SK-N-SH (cell line): ENCODE results near the gene NOTCH2.
"Not testable (repeated sequence)": the region's sequence is repeated elsewhere in the genome, so short reads cannot be mapped to it uniquely, and the experiment has no call there.

Experiments used
- CHD2 ChIP-seq: fragments of 150-350 bp; IDR thresholded peaks from 2 replicates; pipeline ENCODE4 v1.6.1; 2018; ENCODE audit warnings: low read length; ENCODE audit not compliant: partially characterized antibody
- ELF1 ChIP-seq: IDR thresholded peaks from 2 replicates; pipeline ENCODE4 v1.4.0; 2012
- EZH2phosphoT487 ChIP-seq: fragments of 200-600 bp; sonication (generic); IDR thresholded peaks from 2 replicates; pipeline ENCODE4 v1.6.1; 2017; ENCODE audit warnings: low read depth, mixed run types, mild to moderate bottlenecking, antibody characterized with exemption, moderate library complexity, borderline replicate concordance
- GABPA ChIP-seq: IDR thresholded peaks from 2 replicates; pipeline ENCODE4 v1.4.0; 2012; ENCODE audit warnings: low read depth, mild to moderate bottlenecking
- GATA2 ChIP-seq: sonication (generic); formaldehyde crosslinking; IDR thresholded peaks from 2 replicates; pipeline ENCODE4 v1.5.0; 2020; ENCODE audit warnings: mild to moderate bottlenecking, missing genetic modification reagents
- MXI1 ChIP-seq: IDR thresholded peaks from 2 replicates; pipeline ENCODE4 v1.6.1; 2012; ENCODE audit warnings: mild to moderate bottlenecking, low read depth, low read length, improper control_type of control experiment
- POLR2AphosphoS5 ChIP-seq: IDR thresholded peaks from 2 replicates; pipeline ENCODE4 v1.6.1; 2012; ENCODE audit warnings: low read depth, low read length
- RAD21 ChIP-seq: IDR thresholded peaks from 2 replicates; pipeline ENCODE4 v1.6.1; 2012; ENCODE audit warnings: mild to moderate bottlenecking, low read length
- SIN3A ChIP-seq: IDR thresholded peaks from 2 replicates; pipeline ENCODE4 v1.6.1; 2012; ENCODE audit warnings: low read depth, mild to moderate bottlenecking, low read length, moderate library complexity, borderline replicate concordance
- SMC3 ChIP-seq: IDR thresholded peaks from 2 replicates; pipeline ENCODE4 v1.6.1; 2012; ENCODE audit warnings: low read depth, low read length, improper control_type of control experiment
- TF ChIP-seq, protein P1 (sequence below): fragments of 200-600 bp; sonication (generic); IDR thresholded peaks from 2 replicates; pipeline ENCODE4 v1.6.1; 2017; ENCODE audit warnings: antibody characterized with exemption, mild to moderate bottlenecking, moderate library complexity
- TF ChIP-seq, protein P2 (sequence below): IDR thresholded peaks from 2 replicates; pipeline ENCODE4 v1.4.0; 2012; ENCODE audit warnings: low read depth, borderline replicate concordance
- TF ChIP-seq, protein P3 (sequence below): IDR thresholded peaks from 2 replicates; pipeline ENCODE4 v1.6.1; 2012; ENCODE audit warnings: mild to moderate bottlenecking, low read depth, low read length, moderate library complexity

DNA sequence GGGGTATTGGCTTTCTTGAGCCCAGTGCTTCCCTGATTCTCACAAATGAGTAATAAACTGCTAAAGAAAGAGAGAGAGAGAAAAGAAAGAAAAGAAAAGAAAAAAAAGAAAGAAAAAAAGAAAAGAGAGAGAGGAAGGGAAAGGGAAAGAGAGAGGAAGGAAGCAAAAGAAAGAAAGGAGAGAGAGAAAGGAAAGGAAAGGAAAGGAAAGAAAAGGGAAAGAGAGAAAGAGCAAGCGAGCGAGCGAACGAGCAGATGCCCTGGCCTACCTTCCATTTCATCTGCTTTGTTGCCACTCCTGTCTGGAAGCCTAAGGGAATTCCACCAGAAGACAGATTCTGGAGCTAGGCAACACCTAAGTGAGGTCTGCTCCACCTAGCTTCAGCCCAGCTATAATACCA lies 27.7 kb downstream of the NOTCH2 start:
- TF ChIP-seq, protein P1, sequence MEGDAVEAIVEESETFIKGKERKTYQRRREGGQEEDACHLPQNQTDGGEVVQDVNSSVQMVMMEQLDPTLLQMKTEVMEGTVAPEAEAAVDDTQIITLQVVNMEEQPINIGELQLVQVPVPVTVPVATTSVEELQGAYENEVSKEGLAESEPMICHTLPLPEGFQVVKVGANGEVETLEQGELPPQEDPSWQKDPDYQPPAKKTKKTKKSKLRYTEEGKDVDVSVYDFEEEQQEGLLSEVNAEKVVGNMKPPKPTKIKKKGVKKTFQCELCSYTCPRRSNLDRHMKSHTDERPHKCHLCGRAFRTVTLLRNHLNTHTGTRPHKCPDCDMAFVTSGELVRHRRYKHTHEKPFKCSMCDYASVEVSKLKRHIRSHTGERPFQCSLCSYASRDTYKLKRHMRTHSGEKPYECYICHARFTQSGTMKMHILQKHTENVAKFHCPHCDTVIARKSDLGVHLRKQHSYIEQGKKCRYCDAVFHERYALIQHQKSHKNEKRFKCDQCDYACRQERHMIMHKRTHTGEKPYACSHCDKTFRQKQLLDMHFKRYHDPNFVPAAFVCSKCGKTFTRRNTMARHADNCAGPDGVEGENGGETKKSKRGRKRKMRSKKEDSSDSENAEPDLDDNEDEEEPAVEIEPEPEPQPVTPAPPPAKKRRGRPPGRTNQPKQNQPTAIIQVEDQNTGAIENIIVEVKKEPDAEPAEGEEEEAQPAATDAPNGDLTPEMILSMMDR: not testable (repeated sequence)
- not testable (repeated sequence) for TF ChIP-seq MXI1; GATA2 (CRISPR knock-in tag); GABPA; RAD21; SIN3A; EZH2phosphoT487; POLR2AphosphoS5; SMC3; ELF1; CHD2
- TF ChIP-seq, protein P2, sequence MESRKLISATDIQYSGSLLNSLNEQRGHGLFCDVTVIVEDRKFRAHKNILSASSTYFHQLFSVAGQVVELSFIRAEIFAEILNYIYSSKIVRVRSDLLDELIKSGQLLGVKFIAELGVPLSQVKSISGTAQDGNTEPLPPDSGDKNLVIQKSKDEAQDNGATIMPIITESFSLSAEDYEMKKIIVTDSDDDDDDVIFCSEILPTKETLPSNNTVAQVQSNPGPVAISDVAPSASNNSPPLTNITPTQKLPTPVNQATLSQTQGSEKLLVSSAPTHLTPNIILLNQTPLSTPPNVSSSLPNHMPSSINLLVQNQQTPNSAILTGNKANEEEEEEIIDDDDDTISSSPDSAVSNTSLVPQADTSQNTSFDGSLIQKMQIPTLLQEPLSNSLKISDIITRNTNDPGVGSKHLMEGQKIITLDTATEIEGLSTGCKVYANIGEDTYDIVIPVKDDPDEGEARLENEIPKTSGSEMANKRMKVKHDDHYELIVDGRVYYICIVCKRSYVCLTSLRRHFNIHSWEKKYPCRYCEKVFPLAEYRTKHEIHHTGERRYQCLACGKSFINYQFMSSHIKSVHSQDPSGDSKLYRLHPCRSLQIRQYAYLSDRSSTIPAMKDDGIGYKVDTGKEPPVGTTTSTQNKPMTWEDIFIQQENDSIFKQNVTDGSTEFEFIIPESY: not testable (repeated sequence)
- TF ChIP-seq, protein P3, sequence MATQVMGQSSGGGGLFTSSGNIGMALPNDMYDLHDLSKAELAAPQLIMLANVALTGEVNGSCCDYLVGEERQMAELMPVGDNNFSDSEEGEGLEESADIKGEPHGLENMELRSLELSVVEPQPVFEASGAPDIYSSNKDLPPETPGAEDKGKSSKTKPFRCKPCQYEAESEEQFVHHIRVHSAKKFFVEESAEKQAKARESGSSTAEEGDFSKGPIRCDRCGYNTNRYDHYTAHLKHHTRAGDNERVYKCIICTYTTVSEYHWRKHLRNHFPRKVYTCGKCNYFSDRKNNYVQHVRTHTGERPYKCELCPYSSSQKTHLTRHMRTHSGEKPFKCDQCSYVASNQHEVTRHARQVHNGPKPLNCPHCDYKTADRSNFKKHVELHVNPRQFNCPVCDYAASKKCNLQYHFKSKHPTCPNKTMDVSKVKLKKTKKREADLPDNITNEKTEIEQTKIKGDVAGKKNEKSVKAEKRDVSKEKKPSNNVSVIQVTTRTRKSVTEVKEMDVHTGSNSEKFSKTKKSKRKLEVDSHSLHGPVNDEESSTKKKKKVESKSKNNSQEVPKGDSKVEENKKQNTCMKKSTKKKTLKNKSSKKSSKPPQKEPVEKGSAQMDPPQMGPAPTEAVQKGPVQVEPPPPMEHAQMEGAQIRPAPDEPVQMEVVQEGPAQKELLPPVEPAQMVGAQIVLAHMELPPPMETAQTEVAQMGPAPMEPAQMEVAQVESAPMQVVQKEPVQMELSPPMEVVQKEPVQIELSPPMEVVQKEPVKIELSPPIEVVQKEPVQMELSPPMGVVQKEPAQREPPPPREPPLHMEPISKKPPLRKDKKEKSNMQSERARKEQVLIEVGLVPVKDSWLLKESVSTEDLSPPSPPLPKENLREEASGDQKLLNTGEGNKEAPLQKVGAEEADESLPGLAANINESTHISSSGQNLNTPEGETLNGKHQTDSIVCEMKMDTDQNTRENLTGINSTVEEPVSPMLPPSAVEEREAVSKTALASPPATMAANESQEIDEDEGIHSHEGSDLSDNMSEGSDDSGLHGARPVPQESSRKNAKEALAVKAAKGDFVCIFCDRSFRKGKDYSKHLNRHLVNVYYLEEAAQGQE: not testable (repeated sequence)
